Erythroblast (primary cell): Measurements from ENCODE around the gene CASS4.

ENCODE experiments used
- GATA1 ChIP-seq: IDR thresholded peaks from 2 replicates; pipeline ENCODE4 v1.6.1; 2011; ENCODE audit warnings: low read depth, mild to moderate bottlenecking, control low read depth, low read length, moderate library complexity
- POLR2A ChIP-seq: IDR thresholded peaks from 2 replicates; pipeline ENCODE4 v1.6.1; 2011; ENCODE audit warnings: mild to moderate bottlenecking, low read length

DNA sequence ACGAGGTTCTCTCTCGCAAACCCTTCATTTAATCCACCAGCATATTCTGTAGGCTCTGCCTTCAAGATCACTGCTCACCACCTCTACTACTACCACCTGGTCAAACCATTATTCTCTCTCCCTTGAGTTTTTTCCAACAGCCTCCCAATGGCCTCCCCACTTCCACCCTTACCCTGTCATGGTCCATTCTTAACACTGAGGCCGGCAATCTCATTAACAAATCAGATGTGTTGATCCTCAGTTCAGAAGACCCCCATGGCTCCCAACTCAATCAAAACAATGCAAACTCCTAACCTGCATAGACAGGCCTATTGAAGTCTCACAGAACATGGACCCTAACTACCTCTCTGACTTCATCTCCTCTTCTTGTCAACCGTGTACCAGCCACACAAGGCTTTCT, 22.3 kb upstream of the CASS4 start:
- no peak for TF ChIP-seq POLR2A
- no peak for TF ChIP-seq GATA1
